GM23248 (cell line): ENCODE data around the gene ENAM.

Source experiments
- EZH2 ChIP-seq: fragments of 200-600 bp; sonication (generic); IDR thresholded peaks from 2 replicates; pipeline ENCODE4 v1.6.1; 2018; ENCODE audit warnings: antibody characterized with exemption, mild to moderate bottlenecking; ENCODE audit not compliant: insufficient read depth, poor library complexity, severe bottlenecking
- EZH2phosphoT487 ChIP-seq: fragments of 200-600 bp; sonication (generic); IDR thresholded peaks from 2 replicates; pipeline ENCODE4 v1.6.1; 2018; ENCODE audit warnings: antibody characterized with exemption, moderate library complexity, mild to moderate bottlenecking, low read depth; ENCODE audit not compliant: insufficient read depth

- TF ChIP-seq EZH2 (no peak), EZH2phosphoT487 (no peak)
These were observed 58.8 kb downstream of the ENAM start for GRCh38 chr4:70687392-70687791.
